ENCODE data around the gene UBTF. TPM values are rescaled to one million over a fixed set of nuclear protein-coding genes. Genes with fewer than 3 reads are reported as not detected.
A peak's percentile ranks its signal among the peaks of the same experiment; 100 is the strongest.

Gene UBTF
- total RNA-seq, 1 experiment from 2014 or later = 114 TPM

DNA sequence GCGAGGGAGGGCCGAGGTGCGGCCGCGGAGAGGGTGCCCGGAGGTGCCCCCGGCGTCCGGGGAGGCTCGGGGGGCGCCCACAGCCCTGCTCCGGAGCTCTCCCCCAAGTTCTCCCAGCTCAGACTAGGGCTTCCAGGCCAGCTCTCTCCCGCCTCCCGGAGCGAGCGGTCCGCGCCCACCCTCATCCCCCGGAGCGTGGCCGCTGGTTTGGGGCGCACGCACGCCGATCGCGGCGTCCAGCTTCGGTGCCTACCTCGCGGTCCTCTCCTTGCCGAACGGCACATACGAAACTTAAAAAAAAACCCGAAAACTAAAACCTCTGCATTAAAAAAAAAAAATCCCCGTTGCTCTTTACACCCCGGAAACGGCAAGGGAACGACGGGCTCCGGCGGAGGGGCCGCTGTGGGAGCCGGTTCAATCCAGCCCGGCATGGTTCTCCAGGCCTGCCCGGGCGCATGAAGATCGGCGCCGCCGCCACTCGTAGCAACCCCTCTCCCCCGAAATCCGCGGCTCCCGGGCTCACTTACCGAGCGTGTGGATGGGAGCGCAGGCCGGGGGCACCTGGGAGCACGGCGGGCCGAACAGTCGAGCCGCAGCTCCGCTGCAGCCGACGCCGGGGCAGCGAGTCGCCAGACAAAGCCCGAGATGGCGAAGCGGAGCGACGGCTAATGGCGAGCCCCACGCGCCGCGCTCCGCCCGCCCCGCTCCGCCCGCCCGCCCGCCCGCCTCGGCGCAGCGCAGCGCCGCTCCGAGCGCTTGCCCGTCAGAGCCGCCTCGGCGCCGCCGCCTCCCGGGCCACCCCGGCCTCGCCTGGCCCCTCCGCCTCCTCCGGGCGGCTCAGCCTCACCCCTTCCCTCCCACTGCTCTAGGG is 973 bp upstream of the UBTF start:
- DNase-seq (ENCODE audit: low spot score) = peak; percentile 47
- Histone ChIP-seq H3K4me1 (ENCODE audit: insufficient read depth, low read length, poor library complexity, severe bottlenecking) (peaks cover 9% of the 10 kb centered on the region), H3K4me3 (ENCODE audit: low read depth, low read length, poor library complexity, severe bottlenecking) (peak overlapping the region; percentile 72), H3K27ac (ENCODE audit: low read depth, low read length, poor library complexity, severe bottlenecking) (peak overlapping the region; percentile 94), H3K27me3 (replicated peaks; ENCODE audit: insufficient read depth, low read depth, low read length, poor library complexity) (no peaks in the 10 kb centered on the region), H3K9me3 (ENCODE audit: low read depth, low read length, poor library complexity, severe bottlenecking) (no peaks in the 10 kb centered on the region), H3K36me3 (ENCODE audit: insufficient read depth, low read length, poor library complexity, severe bottlenecking) (peaks cover 18% of the 10 kb centered on the region)
- intact Hi-C loops (cut with micrococcal nuclease; ENCODE audit: unreplicated experiment) = loop anchor here (5.0 kb wide), 1 partner anchor 107 kb away; no protein-coding TSS in a partner anchor
- BruUV-seq (replicated peaks) = no TSS peak
- CTCF ChIA-PET = interaction anchor here (1.0 kb wide), 1 partner anchor 10 kb away, joined by 6 read pairs; no protein-coding TSS in a partner anchor
- POLR2A ChIA-PET (ENCODE audit: low non-redundant PET) = no interaction called here
- TF ChIP-seq EZH2 (IDR thresholded peaks at IDR 0.05; ENCODE audit: borderline replicate concordance, low read depth, low read length, poor library complexity, severe bottlenecking) = no peak
- no peak for TF ChIP-seq CTCF (conservative IDR thresholded peaks at IDR 0.05; ENCODE audit: low read depth, low read length)

GRCh38 chr17:44219108-44219615 is 313 bp downstream of the UBTF start:
- Histone ChIP-seq H3K9me3 (ENCODE audit: low read depth, low read length, poor library complexity, severe bottlenecking) (no peaks in the 10 kb centered on the region), H3K4me1 (ENCODE audit: insufficient read depth, low read length, poor library complexity, severe bottlenecking) (peaks cover 9% of the 10 kb centered on the region), H3K4me3 (ENCODE audit: low read depth, low read length, poor library complexity, severe bottlenecking) (peak overlapping the region; percentile 72), H3K36me3 (ENCODE audit: insufficient read depth, low read length, poor library complexity, severe bottlenecking) (peaks cover 29% of the 10 kb centered on the region), H3K27me3 (replicated peaks; ENCODE audit: insufficient read depth, low read depth, low read length, poor library complexity) (no peaks in the 10 kb centered on the region), H3K27ac (ENCODE audit: low read depth, low read length, poor library complexity, severe bottlenecking) (peak overlapping the region; percentile 93)
- intact Hi-C loops (cut with micrococcal nuclease; ENCODE audit: unreplicated experiment) = no loop called here
- ChIA-PET POLR2A (ENCODE audit: low non-redundant PET) (no interaction called here), CTCF (no interaction called here)
- no peak for TF ChIP-seq EZH2 (IDR thresholded peaks at IDR 0.05; ENCODE audit: borderline replicate concordance, low read depth, low read length, poor library complexity, severe bottlenecking)
- no peak for TF ChIP-seq CTCF (conservative IDR thresholded peaks at IDR 0.05; ENCODE audit: low read depth, low read length)
- peak; percentile 69 for DNase-seq (ENCODE audit: low spot score)
- BruUV-seq (replicated peaks) = no TSS peak

DNA sequence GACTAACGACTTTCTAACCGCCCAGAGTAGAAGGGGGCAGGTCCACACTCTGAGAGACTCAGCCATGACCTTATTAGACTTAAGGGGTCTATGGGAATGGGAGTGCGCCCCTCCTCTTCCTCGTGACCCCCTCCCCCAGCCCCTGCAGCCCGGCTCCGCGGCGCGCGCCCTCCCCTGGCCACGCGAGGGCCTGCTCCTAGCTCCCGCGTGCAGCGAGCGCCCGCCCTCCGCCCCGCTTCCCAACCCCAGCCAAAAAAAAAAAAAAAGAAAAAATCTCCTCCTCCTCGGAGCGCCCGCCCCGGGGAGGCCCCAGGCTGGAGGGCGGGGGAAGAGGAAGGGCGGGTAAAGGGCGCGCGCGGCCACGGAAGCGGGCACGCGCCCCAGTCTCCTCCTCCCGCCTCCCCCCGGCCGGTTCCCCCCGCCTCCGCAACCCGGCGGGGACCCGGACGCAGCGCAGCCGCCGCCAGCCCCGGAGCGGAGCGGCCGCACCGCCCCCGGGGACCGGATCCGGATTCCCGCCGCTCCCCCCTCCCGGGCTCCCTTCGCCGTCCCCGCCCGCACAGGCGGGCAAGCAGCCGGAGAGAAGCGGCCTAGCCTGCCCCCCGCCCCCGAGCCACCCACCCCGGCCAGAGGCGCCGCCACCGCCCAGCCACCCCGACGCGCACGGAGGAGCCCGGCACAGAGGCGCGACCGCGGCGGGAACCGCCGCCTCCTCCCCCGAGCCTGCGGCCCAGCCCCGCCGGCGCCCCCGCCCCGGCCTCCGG is 949 bp downstream of the UBTF start:
- no TSS peak for BruUV-seq (replicated peaks)
- POLR2A ChIA-PET (ENCODE audit: low non-redundant PET) = interaction anchor here (0.6 kb wide), 3 partner anchors 11 to 136 kb away, joined by 3 to 10 read pairs (median 4); no protein-coding TSS in a partner anchor

More for the DNA sequence above, 949 bp downstream of the UBTF start:
- no peaks in the 10 kb centered on the region for H3K27me3 ChIP-seq (replicated peaks; ENCODE audit: insufficient read depth, low read depth, low read length, poor library complexity)
- DNase-seq (ENCODE audit: low spot score) = peak; percentile 88
- H3K4me3 ChIP-seq (ENCODE audit: low read depth, low read length, poor library complexity, severe bottlenecking) = peak overlapping the region; percentile 72
- TF ChIP-seq CTCF (conservative IDR thresholded peaks at IDR 0.05; ENCODE audit: low read depth, low read length) (peak; percentile 50), EZH2 (IDR thresholded peaks at IDR 0.05; ENCODE audit: borderline replicate concordance, low read depth, low read length, poor library complexity, severe bottlenecking) (no peak)
- peak overlapping the region; percentile 93 for H3K27ac ChIP-seq (ENCODE audit: low read depth, low read length, poor library complexity, severe bottlenecking)
- CTCF ChIA-PET = interaction anchor here (0.6 to 1.0 kb wide), 2 partner anchors 9 to 15 kb away, joined by 4 to 5 read pairs; no protein-coding TSS in a partner anchor
- H3K4me1 ChIP-seq (ENCODE audit: insufficient read depth, low read length, poor library complexity, severe bottlenecking) = peaks cover 9% of the 10 kb centered on the region
- intact Hi-C loops (cut with micrococcal nuclease; ENCODE audit: unreplicated experiment) = no loop called here
- peaks cover 30% of the 10 kb centered on the region for H3K36me3 ChIP-seq (ENCODE audit: insufficient read depth, low read length, poor library complexity, severe bottlenecking)
- H3K9me3 ChIP-seq (ENCODE audit: low read depth, low read length, poor library complexity, severe bottlenecking) = no peaks in the 10 kb centered on the region

Data from A673 (cell line).